Endometrial microvascular endothelial cells (primary cell): ENCODE data around the gene PIK3CD. TPM values are rescaled to one million over a fixed set of nuclear protein-coding genes. Genes with fewer than 3 reads are reported as not detected.
"Not testable (repeated sequence)": the region's sequence is repeated elsewhere in the genome, so short reads cannot be mapped to it uniquely, and the experiment has no call there.

ENCODE experiments used
- in situ Hi-C: cut with HindIII; loops from 2 replicates; pipeline ENCODE4 v1.10.0; 2017; ENCODE audit warnings: low sequenced_read_pairs, low pct_unique_long_range_greater_than_20kb; ENCODE audit errors: inconsistent ontology term
- total RNA-seq: library from RNA; depleted of rRNA; stranded (reverse); fragments of >200 nt; gene quantifications from one replicate; pipeline ENCODE4 v1.2.3, GENCODE V29; 2015; ENCODE audit errors: inconsistent ontology term

Gene PIK3CD
- total RNA-seq, 1 donor from 2014 or later: 9.1 TPM

GRCh38 chr1:9706178-9706577, 54.6 kb downstream of the PIK3CD start:
- in situ Hi-C loops: no loop called here

GRCh38 chr1:9710037-9710436, 58.5 kb downstream of the PIK3CD start:
- in situ Hi-C loops: no loop called here

- in situ Hi-C loops: no loop called here
Observed at GRCh38 chr1:9711466-9712020, 60.0 kb downstream of the PIK3CD start.

- in situ Hi-C loops: not testable (repeated sequence)
Observed at GRCh38 chr1:9712767-9713166, 61.2 kb downstream of the PIK3CD start.

- in situ Hi-C loops: no loop called here
Observed at GRCh38 chr1:9714257-9714718, 62.8 kb downstream of the PIK3CD start.

GRCh38 chr1:9715536-9716226, 64.2 kb downstream of the PIK3CD start:
- in situ Hi-C loops: no loop called here

- in situ Hi-C loops: no loop called here
Observed at GRCh38 chr1:9716404-9717192, 65.1 kb downstream of the PIK3CD start.

GRCh38 chr1:9717193-9718005, 65.9 kb downstream of the PIK3CD start:
- in situ Hi-C loops: no loop called here

GRCh38 chr1:9718006-9718680, 66.6 kb downstream of the PIK3CD start:
- in situ Hi-C loops: no loop called here

GRCh38 chr1:9719978-9720722, 68.6 kb downstream of the PIK3CD start:
- in situ Hi-C loops: no loop called here

GRCh38 chr1:9720785-9721605, 69.5 kb downstream of the PIK3CD start:
- in situ Hi-C loops: no loop called here

- in situ Hi-C loops: no loop called here
Observed at GRCh38 chr1:9721606-9722377, 70.3 kb downstream of the PIK3CD start.

- in situ Hi-C loops: no loop called here
Observed at GRCh38 chr1:9722378-9722749, 70.8 kb downstream of the PIK3CD start.

GRCh38 chr1:9723068-9723805, 71.7 kb downstream of the PIK3CD start:
- in situ Hi-C loops: no loop called here

GRCh38 chr1:9723926-9724325, 72.4 kb downstream of the PIK3CD start:
- in situ Hi-C loops: no loop called here
